Cardiac fibroblast (primary cell): ENCODE data around the gene NECAP2.
"Not testable (repeated sequence)": the region's sequence is repeated elsewhere in the genome, so short reads cannot be mapped to it uniquely, and the experiment has no call there.

Experiments used
- DNase-seq, 2 donors: peaks; one replicate each; pipeline versions ENCODE4 v3.0.0 to v3.0.0-alpha.2; 2010; ENCODE audit warnings: low read depth in 2 of 2
- H3K4me3 ChIP-seq, 2 donors: replicated peaks in 1 of 2; 1 replicate in 1 of 2; 2 replicates in 1 of 2; pipeline ENCODE4 v1.5.1; 2011; ENCODE audit warnings: low read depth in 2 of 2, low read length in 2 of 2, mild to moderate bottlenecking in 2 of 2, moderate library complexity in 1 of 2
- TF ChIP-seq, protein P1 (sequence below): IDR thresholded peaks from one replicate; pipeline ENCODE4 v1.5.1; 2011; ENCODE audit warnings: low read depth, mild to moderate bottlenecking, low read length, inconsistent platforms

NECAP2 gene

DNA sequence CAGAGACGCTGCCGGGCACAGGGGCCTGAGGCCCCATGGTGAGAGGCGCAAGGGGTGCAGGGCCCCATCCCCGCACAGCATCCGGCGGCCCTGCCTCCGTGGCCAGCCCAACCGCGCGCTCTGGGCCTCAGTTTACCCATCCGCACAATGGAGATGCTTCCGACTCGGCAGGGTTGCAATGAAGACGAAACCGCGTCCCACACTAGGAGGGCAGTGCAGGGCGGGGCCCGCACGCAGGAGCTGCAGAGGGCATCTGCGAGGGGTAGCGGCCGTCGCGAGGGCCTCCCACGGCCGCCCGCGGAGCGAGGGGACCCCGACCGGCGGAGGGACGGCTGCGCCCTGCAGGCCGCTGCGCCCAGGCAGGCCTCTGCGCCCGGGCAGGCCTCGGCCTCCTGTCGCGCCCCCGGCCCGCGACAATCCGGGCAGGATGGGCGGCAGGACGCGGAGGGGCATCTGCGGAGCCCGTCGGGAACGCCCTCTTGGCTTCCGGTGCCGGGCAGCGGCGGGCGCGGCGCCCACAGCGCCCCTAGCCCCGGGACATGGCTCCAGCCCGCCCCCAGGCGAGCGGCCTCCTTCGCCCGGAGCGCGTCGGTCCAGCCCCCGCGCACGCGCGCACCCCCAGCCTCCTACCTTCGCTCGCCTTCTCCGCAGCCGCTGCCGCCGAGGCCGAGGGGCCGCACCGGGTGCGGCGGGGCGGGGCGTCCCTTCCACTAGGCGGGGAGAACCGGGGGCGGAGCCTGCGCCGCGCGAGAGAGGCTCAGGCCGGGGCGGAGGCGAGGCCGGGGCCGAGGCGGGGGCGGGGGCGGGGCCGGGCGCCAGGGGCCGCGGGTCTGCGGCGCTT, 58.3 kb downstream of the NECAP2 start:
- TF ChIP-seq, protein P1, sequence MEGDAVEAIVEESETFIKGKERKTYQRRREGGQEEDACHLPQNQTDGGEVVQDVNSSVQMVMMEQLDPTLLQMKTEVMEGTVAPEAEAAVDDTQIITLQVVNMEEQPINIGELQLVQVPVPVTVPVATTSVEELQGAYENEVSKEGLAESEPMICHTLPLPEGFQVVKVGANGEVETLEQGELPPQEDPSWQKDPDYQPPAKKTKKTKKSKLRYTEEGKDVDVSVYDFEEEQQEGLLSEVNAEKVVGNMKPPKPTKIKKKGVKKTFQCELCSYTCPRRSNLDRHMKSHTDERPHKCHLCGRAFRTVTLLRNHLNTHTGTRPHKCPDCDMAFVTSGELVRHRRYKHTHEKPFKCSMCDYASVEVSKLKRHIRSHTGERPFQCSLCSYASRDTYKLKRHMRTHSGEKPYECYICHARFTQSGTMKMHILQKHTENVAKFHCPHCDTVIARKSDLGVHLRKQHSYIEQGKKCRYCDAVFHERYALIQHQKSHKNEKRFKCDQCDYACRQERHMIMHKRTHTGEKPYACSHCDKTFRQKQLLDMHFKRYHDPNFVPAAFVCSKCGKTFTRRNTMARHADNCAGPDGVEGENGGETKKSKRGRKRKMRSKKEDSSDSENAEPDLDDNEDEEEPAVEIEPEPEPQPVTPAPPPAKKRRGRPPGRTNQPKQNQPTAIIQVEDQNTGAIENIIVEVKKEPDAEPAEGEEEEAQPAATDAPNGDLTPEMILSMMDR: no peak
- H3K4me3 ChIP-seq: peak overlapping the region; percentile 77 to 78
- DNase-seq: peak; percentile 74 to 90

DNA sequence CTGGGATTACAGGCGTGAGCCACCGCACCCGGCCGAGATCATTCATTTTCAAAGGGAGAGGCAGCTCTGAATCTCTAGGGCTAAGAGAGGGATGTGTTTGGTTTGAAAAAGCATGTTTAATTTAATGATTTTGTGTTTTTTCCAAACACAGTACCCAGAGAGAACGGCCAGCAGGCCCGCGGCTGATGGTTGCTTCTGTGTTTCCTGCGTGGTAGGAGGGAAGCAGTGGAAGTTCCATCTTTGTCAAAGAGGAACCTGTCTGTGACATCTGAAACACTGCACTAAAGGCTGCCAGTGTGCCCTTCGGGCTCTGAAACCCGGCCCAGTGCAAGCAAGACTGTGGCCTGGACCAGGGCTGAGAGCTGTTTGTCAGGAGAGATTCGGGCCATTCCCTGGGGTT, 59.9 kb downstream of the NECAP2 start:
- not testable (repeated sequence) for DNase-seq, H3K4me3 ChIP-seq

DNA sequence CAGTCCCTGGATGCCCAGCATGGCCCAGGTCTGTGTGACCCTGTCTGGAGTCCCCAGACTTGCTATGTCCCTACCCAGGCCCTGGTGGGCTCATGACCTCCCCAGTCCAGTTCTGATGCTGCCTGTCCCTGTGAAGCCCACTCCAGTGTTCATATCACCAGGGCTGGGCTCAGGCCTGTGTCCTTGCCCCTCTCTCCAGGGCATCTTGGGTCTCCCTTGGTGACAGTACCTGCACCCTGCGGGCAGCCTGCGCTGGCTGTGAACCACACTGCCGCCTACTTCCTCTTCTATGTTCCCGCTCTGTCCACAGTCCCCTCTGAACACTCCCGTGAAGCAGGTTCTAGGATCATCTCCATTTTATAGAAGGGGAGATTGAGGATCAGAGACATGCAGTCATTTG, 60.5 kb downstream of the NECAP2 start:
- H3K4me3 ChIP-seq, DNase-seq: not testable (repeated sequence)

- DNase-seq, H3K4me3 ChIP-seq: not testable (repeated sequence)
Measured at GRCh38 chr1:16501446-16501845, 60.9 kb downstream of the NECAP2 start.

GRCh38 chr1:16503494-16503893, 63.0 kb downstream of the NECAP2 start:
- TF ChIP-seq, protein P1: no peak
- no peak for DNase-seq
- no peak overlapping the region for H3K4me3 ChIP-seq

- DNase-seq: peak in 1 of 2 donors; percentile 21
- H3K4me3 ChIP-seq: not testable (repeated sequence)
Measured at GRCh38 chr1:16505870-16506269, 65.3 kb downstream of the NECAP2 start.

DNA sequence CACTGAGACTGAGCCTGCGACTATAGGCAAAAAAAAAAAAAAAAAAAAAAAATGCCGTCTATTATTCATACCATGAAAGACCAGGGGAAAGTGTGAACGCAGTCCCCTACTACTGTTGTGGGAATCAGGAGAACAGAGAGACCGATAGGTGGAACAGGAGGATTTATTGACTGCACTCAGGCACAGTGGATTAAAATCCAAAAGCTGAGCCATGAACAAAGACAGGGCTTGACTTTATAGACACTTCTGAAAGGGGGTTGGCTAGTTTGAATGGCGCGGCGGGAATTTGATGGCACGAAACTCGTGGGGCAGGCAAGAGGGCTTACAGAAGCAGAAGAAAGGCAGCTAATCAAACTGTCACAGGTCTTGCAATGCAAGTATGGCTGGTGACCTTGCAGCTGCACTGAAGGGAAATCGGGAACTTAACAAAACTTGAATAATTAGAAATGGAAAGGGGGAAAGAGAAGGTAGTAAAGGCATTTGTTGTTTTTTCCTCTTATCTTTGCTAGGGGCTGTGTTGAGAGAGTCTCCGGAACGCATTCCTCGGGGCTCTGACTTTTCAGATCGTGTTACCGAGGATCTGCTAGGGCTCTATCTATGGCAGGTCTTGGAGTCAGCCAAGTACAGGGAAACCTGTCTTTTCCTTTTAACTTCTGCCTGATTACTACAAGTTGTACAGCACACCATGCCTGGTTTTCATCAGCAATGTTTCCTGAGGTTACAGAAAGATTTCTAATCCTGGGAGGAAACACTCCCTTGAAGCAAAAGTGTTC, 66.0 kb downstream of the NECAP2 start:
- not testable (repeated sequence) for H3K4me3 ChIP-seq
- peak in 1 of 2 donors; percentile 12 for DNase-seq

DNA sequence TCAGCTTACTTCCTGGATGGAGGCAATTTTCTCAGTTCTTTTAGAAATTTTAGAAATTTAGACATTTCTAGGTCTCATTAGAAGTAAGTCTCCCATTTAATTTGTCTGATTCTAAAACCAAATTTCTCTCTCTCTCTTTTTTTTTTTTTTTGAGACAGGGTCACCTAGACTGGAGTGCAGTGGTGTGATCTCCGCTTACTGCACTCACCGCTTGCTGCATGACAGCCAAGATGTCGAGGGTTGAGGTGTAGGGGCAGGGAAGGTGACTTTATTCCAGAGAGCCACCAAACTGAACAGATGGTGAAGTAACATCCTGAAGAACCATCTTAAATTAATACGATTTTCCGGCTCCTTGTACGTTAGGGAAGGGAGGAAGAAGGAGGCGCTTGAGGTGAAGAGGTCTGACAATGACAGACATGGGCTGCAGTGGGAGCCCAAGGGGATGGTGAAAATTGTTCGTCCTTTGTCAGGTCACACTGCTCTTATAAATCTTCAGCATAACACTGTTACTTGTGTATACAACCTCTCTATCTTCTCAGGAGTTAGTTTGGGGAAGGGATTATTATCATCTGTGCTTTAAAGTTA, 68.4 kb downstream of the NECAP2 start:
- DNase-seq: peak; percentile 14 to 40
- H3K4me3 ChIP-seq: not testable (repeated sequence)
